GM19193 (cell line): Measurements from ENCODE around the gene PADI1.

ENCODE experiments used
- POLR2A ChIP-seq: IDR thresholded peaks from 4 replicates; pipeline ENCODE4 v1.6.1; 2011; ENCODE audit not compliant: insufficient read depth, insufficient read length; ENCODE audit errors: extremely low read depth

The PADI1 gene

GRCh38 chr1:17232759-17233661, 28.1 kb downstream of the PADI1 start:
- no peak for TF ChIP-seq POLR2A

GRCh38 chr1:17233675-17234320, 28.9 kb downstream of the PADI1 start:
- TF ChIP-seq POLR2A, result no peak

- TF ChIP-seq POLR2A, result no peak
Measured at GRCh38 chr1:17234405-17234804, 29.5 kb downstream of the PADI1 start.

GRCh38 chr1:17235135-17235885, 30.4 kb downstream of the PADI1 start:
- TF ChIP-seq POLR2A, result no peak

- TF ChIP-seq POLR2A, result no peak
Measured at GRCh38 chr1:17236779-17237560, 32.0 kb downstream of the PADI1 start.

GRCh38 chr1:17237561-17237903, 32.6 kb downstream of the PADI1 start:
- TF ChIP-seq POLR2A, result no peak

- no peak for TF ChIP-seq POLR2A
Measured at GRCh38 chr1:17239420-17239819, 34.5 kb downstream of the PADI1 start.

- no peak for TF ChIP-seq POLR2A
Measured at GRCh38 chr1:17243274-17243673, 38.3 kb downstream of the PADI1 start.

GRCh38 chr1:17244821-17245740, 40.2 kb downstream of the PADI1 start:
- TF ChIP-seq POLR2A, result no peak

- no peak for TF ChIP-seq POLR2A
Measured at GRCh38 chr1:17245816-17246325, 40.9 kb downstream of the PADI1 start.

GRCh38 chr1:17246971-17247370, 42.0 kb downstream of the PADI1 start:
- TF ChIP-seq POLR2A, result no peak

- no peak for TF ChIP-seq POLR2A
Measured at GRCh38 chr1:17248781-17249180, 43.9 kb downstream of the PADI1 start, which contains the start of gene PADI3. Gene PADI3, plus strand, starts transcription at chr1:17249098. Its CDS starts 40 bp downstream, at chr1:17249138.

GRCh38 chr1:17250601-17251000, 45.7 kb downstream of the PADI1 start:
- no peak for TF ChIP-seq POLR2A

- TF ChIP-seq POLR2A, result no peak
Measured at GRCh38 chr1:17251246-17251645, 46.3 kb downstream of the PADI1 start.

- no peak for TF ChIP-seq POLR2A
Measured at GRCh38 chr1:17251701-17252376, 46.9 kb downstream of the PADI1 start.
